ENCODE measurements around the gene LAPTM5. TPM values are rescaled to one million over a fixed set of nuclear protein-coding genes. Genes with fewer than 3 reads are reported as not detected.

The LAPTM5 gene
- total RNA-seq, 2 donors from 2014 or later, result 14.9 to 39.1 TPM

DNA sequence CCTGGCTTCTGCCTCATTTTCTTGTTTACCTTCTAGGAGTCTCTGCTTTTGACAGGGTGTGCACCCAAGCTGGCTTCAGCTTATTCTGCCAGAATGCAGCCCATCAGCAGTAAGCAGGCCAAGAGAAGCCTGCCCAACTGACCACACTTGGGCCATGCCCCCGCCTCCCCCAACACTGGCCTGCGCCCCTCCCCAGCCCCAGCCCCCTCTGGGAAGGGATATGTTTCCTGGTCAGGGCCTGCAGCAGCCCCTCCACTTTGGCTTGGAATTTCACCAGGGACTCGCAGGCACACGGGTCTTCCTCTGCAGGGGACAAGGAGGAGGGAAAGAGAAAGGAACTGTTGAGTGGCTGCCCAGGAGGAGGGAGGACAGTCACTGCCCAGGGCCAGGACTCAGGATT is 43.5 kb downstream of the LAPTM5 start:
- intact Hi-C loops (cut with DNase I), result no loop called here

DNA sequence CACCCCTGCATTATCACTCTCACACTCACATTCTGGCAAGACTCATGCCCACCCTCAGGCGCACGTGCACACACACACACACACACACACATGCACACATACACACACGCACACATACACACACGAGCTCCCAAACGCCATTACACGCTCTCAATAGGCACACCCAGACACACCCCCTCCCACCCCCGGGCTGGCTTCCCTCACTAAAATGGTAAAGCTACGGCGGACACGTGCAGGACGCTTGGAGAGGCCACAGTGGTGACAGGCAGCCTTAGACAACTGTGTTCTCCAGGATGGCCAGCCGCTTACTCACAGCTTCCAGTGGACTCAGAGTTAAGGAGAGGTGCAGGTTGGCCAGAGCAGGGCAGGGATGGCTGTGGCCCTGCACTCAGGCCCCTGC is 44.3 kb downstream of the LAPTM5 start:
- Histone ChIP-seq H3K27ac (no peak overlapping the region), H3K36me3 (no peaks in the 10 kb centered on the region), H3K4me1 (replicated peaks) (no peaks in the 10 kb centered on the region), H3K27me3 (replicated peaks; ENCODE audit: insufficient read depth) (no peaks in the 10 kb centered on the region), H3K9me3 (no peaks in the 10 kb centered on the region), H3K4me3 (no peak overlapping the region)
- intact Hi-C loops (cut with DNase I), result no loop called here
- TF ChIP-seq, protein P1, sequence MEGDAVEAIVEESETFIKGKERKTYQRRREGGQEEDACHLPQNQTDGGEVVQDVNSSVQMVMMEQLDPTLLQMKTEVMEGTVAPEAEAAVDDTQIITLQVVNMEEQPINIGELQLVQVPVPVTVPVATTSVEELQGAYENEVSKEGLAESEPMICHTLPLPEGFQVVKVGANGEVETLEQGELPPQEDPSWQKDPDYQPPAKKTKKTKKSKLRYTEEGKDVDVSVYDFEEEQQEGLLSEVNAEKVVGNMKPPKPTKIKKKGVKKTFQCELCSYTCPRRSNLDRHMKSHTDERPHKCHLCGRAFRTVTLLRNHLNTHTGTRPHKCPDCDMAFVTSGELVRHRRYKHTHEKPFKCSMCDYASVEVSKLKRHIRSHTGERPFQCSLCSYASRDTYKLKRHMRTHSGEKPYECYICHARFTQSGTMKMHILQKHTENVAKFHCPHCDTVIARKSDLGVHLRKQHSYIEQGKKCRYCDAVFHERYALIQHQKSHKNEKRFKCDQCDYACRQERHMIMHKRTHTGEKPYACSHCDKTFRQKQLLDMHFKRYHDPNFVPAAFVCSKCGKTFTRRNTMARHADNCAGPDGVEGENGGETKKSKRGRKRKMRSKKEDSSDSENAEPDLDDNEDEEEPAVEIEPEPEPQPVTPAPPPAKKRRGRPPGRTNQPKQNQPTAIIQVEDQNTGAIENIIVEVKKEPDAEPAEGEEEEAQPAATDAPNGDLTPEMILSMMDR (IDR thresholded peaks at IDR 0.05), result no peak
- TF ChIP-seq POLR2A (IDR thresholded peaks at IDR 0.05), result no peak
- TF ChIP-seq POLR2AphosphoS5 (IDR thresholded peaks at IDR 0.05), result no peak
- no peak for DNase-seq (ENCODE audit: low spot score)
- 48% methylated on average over 12 of the region's 12 CpGs for WGBS

More for the DNA sequence above, 43.5 kb downstream of the LAPTM5 start:
- Histone ChIP-seq H3K4me3 (no peak overlapping the region), H3K4me1 (replicated peaks) (no peaks in the 10 kb centered on the region), H3K27me3 (replicated peaks; ENCODE audit: insufficient read depth) (no peaks in the 10 kb centered on the region), H3K9me3 (no peaks in the 10 kb centered on the region), H3K36me3 (no peaks in the 10 kb centered on the region), H3K27ac (no peak overlapping the region)
- no peak for DNase-seq (ENCODE audit: low spot score)
- TF ChIP-seq, protein P1 (IDR thresholded peaks at IDR 0.05), result no peak
- TF ChIP-seq POLR2A (IDR thresholded peaks at IDR 0.05), result no peak
- no peak for TF ChIP-seq POLR2AphosphoS5 (IDR thresholded peaks at IDR 0.05)
- WGBS, result 56% methylated on average over 4 of the region's 4 CpGs

DNA sequence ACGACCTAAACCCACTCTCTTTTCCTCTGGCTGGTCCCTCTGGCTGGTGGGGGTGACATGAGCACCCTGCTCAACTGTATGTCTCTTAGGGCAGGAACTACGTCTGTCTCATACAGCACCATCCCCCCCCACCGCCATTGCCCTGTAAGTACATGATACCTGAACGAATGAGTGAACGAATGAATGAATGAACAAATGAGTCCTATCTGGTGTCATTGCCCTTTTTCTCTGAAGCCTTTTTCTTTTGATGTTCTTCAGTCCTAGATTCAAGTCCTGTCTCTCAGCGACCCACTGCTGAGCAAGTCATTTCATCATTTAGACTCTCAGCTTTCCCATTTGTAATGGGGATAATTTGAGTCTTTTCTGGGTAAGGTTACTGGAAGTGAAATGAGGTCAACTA is 45.0 kb downstream of the LAPTM5 start:
- intact Hi-C loops (cut with DNase I), result no loop called here
- Histone ChIP-seq H3K27ac (no peak overlapping the region), H3K4me3 (no peak overlapping the region), H3K4me1 (replicated peaks) (no peaks in the 10 kb centered on the region), H3K27me3 (replicated peaks; ENCODE audit: insufficient read depth) (no peaks in the 10 kb centered on the region), H3K36me3 (no peaks in the 10 kb centered on the region), H3K9me3 (no peaks in the 10 kb centered on the region)
- TF ChIP-seq POLR2AphosphoS5 (IDR thresholded peaks at IDR 0.05) (no peak), POLR2A (IDR thresholded peaks at IDR 0.05) (no peak)
- TF ChIP-seq, protein P1 (IDR thresholded peaks at IDR 0.05), result no peak
- DNase-seq (ENCODE audit: low spot score), result no peak
- 95% methylated on average over 6 of the region's 6 CpGs for WGBS

DNA sequence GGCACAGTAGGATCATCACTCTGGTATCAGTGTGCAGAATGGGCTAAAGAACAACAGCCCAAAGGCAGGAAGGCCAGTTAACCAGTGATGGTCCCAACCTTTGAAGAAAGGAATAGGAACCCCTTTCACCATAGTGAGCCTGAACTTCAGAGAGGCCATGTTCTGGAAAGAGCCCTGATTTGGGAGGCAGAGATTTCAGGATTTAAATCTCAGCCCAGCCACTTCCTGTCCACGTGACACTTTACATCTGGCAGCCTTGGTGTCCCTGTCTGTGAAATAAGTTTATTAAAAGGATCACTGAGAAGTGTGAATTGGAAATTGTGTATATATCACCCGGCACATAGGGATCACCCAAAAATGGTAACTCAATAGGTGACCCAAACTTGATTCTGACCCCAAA is 47.2 kb downstream of the LAPTM5 start:
- no peak for DNase-seq (ENCODE audit: low spot score)

DNA sequence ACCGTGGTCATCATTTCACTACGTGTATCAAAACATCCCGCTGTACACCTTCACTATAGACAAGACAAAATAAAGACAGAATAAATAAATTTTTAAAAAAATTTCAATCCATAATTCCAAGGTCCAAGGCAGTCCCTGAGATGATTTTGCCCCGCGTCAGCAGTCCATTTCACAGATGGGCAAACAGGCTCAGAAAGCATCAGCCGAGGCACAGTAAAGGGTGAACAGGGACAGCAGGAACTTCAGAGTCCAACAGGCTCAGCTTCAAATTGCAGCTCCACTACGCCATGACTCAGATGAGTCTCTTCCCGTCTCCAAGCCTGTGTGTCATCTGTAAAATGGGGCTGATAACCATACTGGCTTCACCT is 49.2 kb downstream of the LAPTM5 start:
- 49% methylated on average over 8 of the region's 8 CpGs for WGBS
- TF ChIP-seq, protein P1 (IDR thresholded peaks at IDR 0.05), result no peak
- TF ChIP-seq POLR2AphosphoS5 (IDR thresholded peaks at IDR 0.05) (no peak), POLR2A (IDR thresholded peaks at IDR 0.05) (no peak)
- no peak overlapping the region for H3K4me3 ChIP-seq
- H3K27me3 ChIP-seq (replicated peaks; ENCODE audit: insufficient read depth), result no peaks in the 10 kb centered on the region
- no peaks in the 10 kb centered on the region for H3K4me1 ChIP-seq (replicated peaks)
- H3K9me3 ChIP-seq, result no peaks in the 10 kb centered on the region
- intact Hi-C loops (cut with DNase I), result loop anchor here (2.0 to 10.0 kb wide), 3 partner anchors 324 to 1472 kb away; partner anchors contain the start of gene PTPRU
- no peak overlapping the region for H3K27ac ChIP-seq
- no peaks in the 10 kb centered on the region for H3K36me3 ChIP-seq
- DNase-seq (ENCODE audit: low spot score), result no peak

More for the DNA sequence above, 47.2 kb downstream of the LAPTM5 start:
- Histone ChIP-seq H3K9me3 (no peaks in the 10 kb centered on the region), H3K4me1 (replicated peaks) (no peaks in the 10 kb centered on the region), H3K36me3 (no peaks in the 10 kb centered on the region), H3K27me3 (replicated peaks; ENCODE audit: insufficient read depth) (no peaks in the 10 kb centered on the region), H3K4me3 (no peak overlapping the region), H3K27ac (no peak overlapping the region)
- intact Hi-C loops (cut with DNase I), result no loop called here
- 77% methylated on average over 2 of the region's 2 CpGs for WGBS
- TF ChIP-seq, protein P1 (IDR thresholded peaks at IDR 0.05), result no peak
- TF ChIP-seq POLR2AphosphoS5 (IDR thresholded peaks at IDR 0.05) (no peak), POLR2A (IDR thresholded peaks at IDR 0.05) (no peak)

Data from prostate gland (tissue), 2 donors.